ENCODE data around the gene SFXN1.

GRCh38 chr5:175460126-175460525, 18.2 kb upstream of the SFXN1 start:
- peak; percentile 70; the same call in 1 of the 2 replicates for TF ChIP-seq CTCF (IDR thresholded peaks at IDR 0.05)
- no peak for TF ChIP-seq SIN3A (IDR thresholded peaks at IDR 0.05; ENCODE audit: borderline replicate concordance, insufficient read depth, low read depth, low read length)
- no peak for TF ChIP-seq POLR2AphosphoS5 (IDR thresholded peaks at IDR 0.05; ENCODE audit: low read depth, low read length)
- no peak for TF ChIP-seq TCF7L2 (IDR thresholded peaks at IDR 0.05; ENCODE audit: low read depth, low read length)
